Hepatocyte (in vitro differentiated cells): Measurements from ENCODE around the gene CABLES2.

ENCODE experiments used
- EZH2phosphoT487 ChIP-seq: fragments of 200-600 bp; sonication (generic); IDR thresholded peaks from one replicate; pipeline ENCODE4 v1.6.1; 2018; ENCODE audit warnings: antibody characterized with exemption, mild to moderate bottlenecking, low read depth, moderate library complexity; ENCODE audit not compliant: unreplicated experiment, severe bottlenecking
- TF ChIP-seq, protein P1 (sequence below): fragments of 200-600 bp; sonication (generic); IDR thresholded peaks from 2 replicates; pipeline ENCODE4 v1.5.1; 2016; ENCODE audit warnings: antibody characterized with exemption, mild to moderate bottlenecking; ENCODE audit not compliant: poor library complexity

GRCh38 chr20:62344782-62345181 is 62.3 kb downstream of the CABLES2 start:
- TF ChIP-seq, protein P1, sequence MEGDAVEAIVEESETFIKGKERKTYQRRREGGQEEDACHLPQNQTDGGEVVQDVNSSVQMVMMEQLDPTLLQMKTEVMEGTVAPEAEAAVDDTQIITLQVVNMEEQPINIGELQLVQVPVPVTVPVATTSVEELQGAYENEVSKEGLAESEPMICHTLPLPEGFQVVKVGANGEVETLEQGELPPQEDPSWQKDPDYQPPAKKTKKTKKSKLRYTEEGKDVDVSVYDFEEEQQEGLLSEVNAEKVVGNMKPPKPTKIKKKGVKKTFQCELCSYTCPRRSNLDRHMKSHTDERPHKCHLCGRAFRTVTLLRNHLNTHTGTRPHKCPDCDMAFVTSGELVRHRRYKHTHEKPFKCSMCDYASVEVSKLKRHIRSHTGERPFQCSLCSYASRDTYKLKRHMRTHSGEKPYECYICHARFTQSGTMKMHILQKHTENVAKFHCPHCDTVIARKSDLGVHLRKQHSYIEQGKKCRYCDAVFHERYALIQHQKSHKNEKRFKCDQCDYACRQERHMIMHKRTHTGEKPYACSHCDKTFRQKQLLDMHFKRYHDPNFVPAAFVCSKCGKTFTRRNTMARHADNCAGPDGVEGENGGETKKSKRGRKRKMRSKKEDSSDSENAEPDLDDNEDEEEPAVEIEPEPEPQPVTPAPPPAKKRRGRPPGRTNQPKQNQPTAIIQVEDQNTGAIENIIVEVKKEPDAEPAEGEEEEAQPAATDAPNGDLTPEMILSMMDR = no peak
- no peak for TF ChIP-seq EZH2phosphoT487
